ENCODE measurements around the gene HSCB.

- TF ChIP-seq CTCF (IDR thresholded peaks at IDR 0.05; ENCODE audit: low read length) (no peak), EZH2 (optimal IDR thresholded peaks at IDR 0.05; ENCODE audit: low read depth, low read length) (no peak), EZH2phosphoT487 (IDR thresholded peaks at IDR 0.05; ENCODE audit: low read length) (no peak)
These were observed 38.9 kb upstream of the HSCB start for GRCh38 chr22:28702891-28703290.
